Parathyroid adenoma (tissue), 2 donors: ENCODE measurements around the gene SLC24A4.

Experiments used
- H2AFZ ChIP-seq: fragments of 300-600 bp; sonication (generic); one replicate; pipeline ENCODE4 v1.7.0; 2017; ENCODE audit warnings: antibody characterized with exemption, mild to moderate bottlenecking
- H3K27ac ChIP-seq: fragments of 300-600 bp; sonication (generic); one replicate; pipeline ENCODE4 v1.7.0; 2017
- H3K27me3 ChIP-seq: fragments of 300-600 bp; sonication (generic); one replicate; pipeline ENCODE4 v1.7.0; 2017; ENCODE audit warnings: low read length; ENCODE audit not compliant: control insufficient read depth, insufficient read depth
- H3K36me3 ChIP-seq: fragments of 300-600 bp; sonication (generic); one replicate; pipeline ENCODE4 v1.7.0; 2017; ENCODE audit warnings: low read length; ENCODE audit not compliant: control insufficient read depth, insufficient read depth
- H3K4me1 ChIP-seq: fragments of 300-600 bp; sonication (generic); one replicate; pipeline ENCODE4 v1.7.0; 2017; ENCODE audit warnings: control low read depth
- H3K4me2 ChIP-seq: fragments of 300-600 bp; sonication (generic); one replicate; pipeline ENCODE4 v1.7.0; 2017; ENCODE audit warnings: low read length
- H3K4me3 ChIP-seq: fragments of 300-600 bp; sonication (generic); one replicate; pipeline ENCODE4 v1.7.0; 2017; ENCODE audit warnings: low read depth, low read length
- H3K79me2 ChIP-seq: fragments of 300-600 bp; sonication (generic); one replicate; pipeline ENCODE4 v1.7.0; 2017; ENCODE audit warnings: control low read depth
- H3K9ac ChIP-seq: fragments of 300-600 bp; sonication (generic); one replicate; pipeline ENCODE4 v1.7.0; 2017; ENCODE audit warnings: mild to moderate bottlenecking
- H3K9me3 ChIP-seq: fragments of 300-600 bp; sonication (generic); one replicate; pipeline ENCODE4 v1.7.0; 2017; ENCODE audit warnings: low read length; ENCODE audit not compliant: control insufficient read depth
- TF ChIP-seq, protein P1 (sequence below): fragments of 300-600 bp; sonication (generic); IDR thresholded peaks from one replicate; pipeline ENCODE4 v1.7.0; 2017; ENCODE audit warnings: antibody characterized with exemption, mild to moderate bottlenecking
- donor health status: primary hyperparathyroidism.

The SLC24A4 gene

DNA sequence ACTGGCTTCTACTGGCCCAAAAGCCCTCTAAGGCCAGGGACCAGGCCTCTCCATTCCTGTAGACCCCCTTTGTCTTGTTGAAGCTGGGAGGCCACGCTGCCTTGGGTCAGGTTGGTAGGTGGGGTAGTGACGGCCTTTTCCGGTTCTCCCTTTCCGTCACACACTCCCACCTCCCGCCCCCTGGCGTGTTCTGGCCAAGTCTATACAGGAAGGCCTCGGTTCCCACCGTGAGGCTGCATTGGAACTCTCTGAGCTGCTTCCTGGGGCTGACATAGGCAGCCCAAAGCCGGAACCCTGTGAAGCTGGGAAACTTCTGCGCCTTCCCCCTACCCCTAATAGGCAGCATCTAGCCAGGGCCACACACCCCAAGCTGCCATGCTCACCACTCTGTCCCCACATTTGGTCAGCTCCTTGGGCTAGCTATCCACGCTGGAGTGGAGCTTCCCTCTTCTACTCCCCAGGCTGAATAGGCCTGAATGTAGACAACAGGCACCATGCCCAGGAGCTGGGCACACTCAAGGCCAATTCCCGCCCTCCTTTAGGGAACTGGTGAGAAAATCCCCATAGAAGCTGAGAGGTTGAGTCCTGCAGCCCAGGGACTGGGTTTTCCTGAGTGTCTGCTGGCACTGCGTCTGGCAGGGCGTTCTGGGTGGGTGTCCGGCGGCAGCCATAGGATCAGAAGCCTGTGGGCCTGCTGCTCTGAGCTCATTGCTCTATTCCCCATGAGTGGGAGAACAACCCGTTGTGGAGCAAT lies 226.3 kb downstream of the SLC24A4 start:
- Histone ChIP-seq H3K4me3 (no peak overlapping the region), H2AFZ (no peak overlapping the region), H3K36me3 (no peaks in the 10 kb centered on the region), H3K4me2 (no peak overlapping the region), H3K79me2 (peaks cover 11% of the 10 kb centered on the region), H3K9ac (no peak overlapping the region), H3K27me3 (no peaks in the 10 kb centered on the region), H3K27ac (peak overlapping the region; percentile 61), H3K4me1 (peaks cover 7% of the 10 kb centered on the region), H3K9me3 (no peaks in the 10 kb centered on the region)
- TF ChIP-seq, protein P1, sequence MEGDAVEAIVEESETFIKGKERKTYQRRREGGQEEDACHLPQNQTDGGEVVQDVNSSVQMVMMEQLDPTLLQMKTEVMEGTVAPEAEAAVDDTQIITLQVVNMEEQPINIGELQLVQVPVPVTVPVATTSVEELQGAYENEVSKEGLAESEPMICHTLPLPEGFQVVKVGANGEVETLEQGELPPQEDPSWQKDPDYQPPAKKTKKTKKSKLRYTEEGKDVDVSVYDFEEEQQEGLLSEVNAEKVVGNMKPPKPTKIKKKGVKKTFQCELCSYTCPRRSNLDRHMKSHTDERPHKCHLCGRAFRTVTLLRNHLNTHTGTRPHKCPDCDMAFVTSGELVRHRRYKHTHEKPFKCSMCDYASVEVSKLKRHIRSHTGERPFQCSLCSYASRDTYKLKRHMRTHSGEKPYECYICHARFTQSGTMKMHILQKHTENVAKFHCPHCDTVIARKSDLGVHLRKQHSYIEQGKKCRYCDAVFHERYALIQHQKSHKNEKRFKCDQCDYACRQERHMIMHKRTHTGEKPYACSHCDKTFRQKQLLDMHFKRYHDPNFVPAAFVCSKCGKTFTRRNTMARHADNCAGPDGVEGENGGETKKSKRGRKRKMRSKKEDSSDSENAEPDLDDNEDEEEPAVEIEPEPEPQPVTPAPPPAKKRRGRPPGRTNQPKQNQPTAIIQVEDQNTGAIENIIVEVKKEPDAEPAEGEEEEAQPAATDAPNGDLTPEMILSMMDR = no peak

DNA sequence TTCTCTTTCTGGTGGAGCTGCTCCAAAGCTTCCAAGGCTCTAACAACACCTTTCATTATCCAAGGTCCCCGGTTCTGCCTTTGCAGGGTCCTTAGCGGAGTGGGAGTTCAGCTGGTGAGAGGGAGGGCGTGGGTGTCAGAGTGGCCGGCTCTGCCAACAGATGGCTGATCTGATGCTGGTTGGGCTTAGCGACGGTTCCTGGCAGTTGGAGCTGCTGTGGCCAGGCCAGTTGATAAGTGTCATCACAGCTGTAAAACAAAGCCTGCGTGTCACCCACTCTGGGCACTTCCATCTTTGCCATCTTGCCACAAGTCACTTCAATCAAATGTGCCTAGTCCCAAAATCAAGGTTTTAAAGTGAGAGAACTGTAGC lies 226.9 kb downstream of the SLC24A4 start:
- Histone ChIP-seq H3K9me3 (no peaks in the 10 kb centered on the region), H3K27me3 (no peaks in the 10 kb centered on the region), H3K9ac (no peak overlapping the region), H3K4me1 (peaks cover 7% of the 10 kb centered on the region), H3K4me2 (no peak overlapping the region), H3K79me2 (peaks cover 14% of the 10 kb centered on the region), H3K4me3 (no peak overlapping the region), H2AFZ (no peak overlapping the region), H3K27ac (peak overlapping the region; percentile 61), H3K36me3 (no peaks in the 10 kb centered on the region)
- TF ChIP-seq, protein P1 = no peak
